CD4-positive, alpha-beta memory T cell (primary cell): ENCODE data around the gene SLC29A2. TPM values are rescaled to one million over a fixed set of nuclear protein-coding genes. Genes with fewer than 3 reads are reported as not detected.

ENCODE experiments used
- CTCF ChIA-PET: fragments of 350-600 bp; sonication (Branson Sonifier 250); formaldehyde crosslinking; loops from one replicate; lab custom pipeline; 2021; ENCODE audit warnings: inconsistent platforms; ENCODE audit not compliant: partially characterized antibody; lab: Charles Lee
- POLR2A ChIA-PET: fragments of 350-600 bp; sonication (Branson Sonifier 250); formaldehyde crosslinking; loops from one replicate; lab custom pipeline; 2021; ENCODE audit not compliant: partially characterized antibody; lab: Charles Lee
- DNase-seq, 5 donors: peaks; one replicate each; pipeline versions ENCODE4 v3.0.0 to v3.0.0-alpha.2; 2020 to 2022; ENCODE audit warnings: mixed read lengths in 1 of 5
- H3K27ac ChIP-seq: one replicate; pipeline ENCODE4 v1.7.0; 2013; ENCODE audit warnings: low read depth, low read length
- H3K27me3 ChIP-seq: 2 replicates; pipeline ENCODE4 v1.7.0; 2013; ENCODE audit warnings: mild to moderate bottlenecking, low read length, moderate library complexity; ENCODE audit not compliant: insufficient read depth
- H3K36me3 ChIP-seq: 2 replicates; pipeline ENCODE4 v1.7.0; 2013; ENCODE audit warnings: mild to moderate bottlenecking, low read length, moderate library complexity; ENCODE audit not compliant: insufficient read depth
- H3K4me1 ChIP-seq: 2 replicates; pipeline ENCODE4 v1.7.0; 2013; ENCODE audit warnings: mild to moderate bottlenecking, low read length, moderate library complexity; ENCODE audit not compliant: insufficient read depth
- H3K4me3 ChIP-seq, 2 donors: one replicate each; pipeline ENCODE4 v1.7.0; 2013; ENCODE audit warnings: low read length in 2 of 2, mild to moderate bottlenecking in 1 of 2
- H3K9me3 ChIP-seq, 2 donors: one replicate each; pipeline ENCODE4 v1.7.0; 2013; ENCODE audit warnings: low read length in 2 of 2, control low read depth in 1 of 2; ENCODE audit not compliant: control insufficient read depth in 1 of 2
- H3K27ac Mint-ChIP-seq, 7 donors: one replicate each; pipeline ENCODE4 v1.8.0; 2020 to 2021; ENCODE audit warnings: mixed read lengths in 7 of 7, mild to moderate bottlenecking in 6 of 7, inconsistent platforms in 3 of 7, moderate library complexity in 3 of 7
- H3K27me3 Mint-ChIP-seq, 2 donors: one replicate each; pipeline ENCODE4 v1.8.0; 2020 to 2021; ENCODE audit warnings: mixed read lengths in 2 of 2
- H3K36me3 Mint-ChIP-seq, 2 donors: one replicate each; pipeline ENCODE4 v1.8.0; 2020 to 2021; ENCODE audit warnings: mixed read lengths in 2 of 2, inconsistent platforms in 1 of 2, mild to moderate bottlenecking in 1 of 2
- H3K4me1 Mint-ChIP-seq, 4 donors: one replicate each; pipeline ENCODE4 v1.8.0; 2020 to 2021; ENCODE audit warnings: mixed read lengths in 4 of 4, mild to moderate bottlenecking in 1 of 4
- H3K4me3 Mint-ChIP-seq, 8 donors: one replicate each; pipeline ENCODE4 v1.8.0; 2020 to 2021; ENCODE audit warnings: mixed read lengths in 8 of 8, mild to moderate bottlenecking in 7 of 8, moderate library complexity in 6 of 8, inconsistent platforms in 3 of 8
- H3K9me3 Mint-ChIP-seq, 8 donors: one replicate each; pipeline ENCODE4 v1.8.0; 2020 to 2021; ENCODE audit warnings: mixed read lengths in 8 of 8, mild to moderate bottlenecking in 5 of 8, inconsistent platforms in 3 of 8, moderate library complexity in 1 of 8
- intact Hi-C: fragments of 100-400 bp; cut with micrococcal nuclease; formaldehyde crosslinking; loops from one replicate; pipeline ENCODE4 v1.15.1; 2023
- polyA plus RNA-seq, 2 donors: library from polyadenylated mRNA; unstranded; fragments of 300-500 nt; fragmentation: Illumina TruSeq; gene quantifications; one replicate each; pipeline ENCODE4 v1.2.3, GENCODE V29; 2021
- total RNA-seq, 2 experiments: library from RNA; stranded (reverse); gene quantifications; one replicate each; pipeline ENCODE4 v1.2.3, GENCODE V29; 2021

Gene SLC29A2
- total and polyA plus RNA-seq, 4 experiments from 2014 or later, result 0.87 to 15.5 (median 9.0) TPM

- Histone ChIP-seq H3K27ac (peak within 1 kb of the TSS; percentile 79), H3K4me3 (peak within 1 kb of the TSS; percentile 61 to 82), H3K4me1 (peaks cover 45% of the 10 kb centered on the region), H3K9me3 (no peaks in the 10 kb centered on the region), H3K27me3 (no peaks in the 10 kb centered on the region), H3K36me3 (no peaks in the 10 kb centered on the region)
- Mint-ChIP-seq H3K4me3 (peak within 1 kb of the TSS; percentile 92 to 99 (median 95)), H3K27me3 (peaks cover 1 to 4% of the 10 kb centered on the region in 2 donors), H3K9me3 (peaks cover 0 to 9% (median 0%) of the 10 kb centered on the region in 8 donors), H3K27ac (peak within 1 kb of the TSS; percentile 95 to 99 (median 98)), H3K36me3 (peaks cover 8 to 24% of the 10 kb centered on the region in 2 donors), H3K4me1 (peaks cover 31 to 58% (median 39%) of the 10 kb centered on the region in 4 donors)
- peak; percentile 82 to 90 (median 84) for DNase-seq
- intact Hi-C loops, result loop anchor here (1.0 to 5.0 kb wide), 2 partner anchors 24 to 40 kb away; partner anchors contain the start of gene SLC29A2
- POLR2A ChIA-PET, result interaction anchor here (0.6 to 3.3 kb wide), 9 partner anchors 10 to 270 kb away, joined by 3 to 31 read pairs (median 5); partner anchors contain the start of genes MRPL11, SLC29A2 and YIF1A
- CTCF ChIA-PET, result interaction anchor here (1.0 to 5.5 kb wide), 4 partner anchors 23 to 91 kb away, joined by 3 to 47 read pairs (median 3); partner anchors contain the start of genes MRPL11 and SLC29A2
Observed at GRCh38 chr11:66347425-66348276, 23.9 kb downstream of the SLC29A2 start, which contains the start of gene B4GAT1. Gene B4GAT1, minus strand, starts transcription at chr11:66347629. Its CDS starts 84 bp downstream, at chr11:66347545.

GRCh38 chr11:66346476-66347424, 24.8 kb downstream of the SLC29A2 start:
- intact Hi-C loops, result loop anchor here (5.0 kb wide), 1 partner anchor 41 kb away; no protein-coding TSS in a partner anchor
- Histone ChIP-seq H3K4me1 (peaks cover 45% of the 10 kb centered on the region), H3K36me3 (peaks cover 2% of the 10 kb centered on the region), H3K9me3 (no peaks in the 10 kb centered on the region), H3K4me3 (peak overlapping the region; percentile 61 to 82), H3K27me3 (no peaks in the 10 kb centered on the region), H3K27ac (peak overlapping the region; percentile 79)
- Mint-ChIP-seq H3K4me3 (peak overlapping the region; percentile 65 to 99 (median 94)), H3K4me1 (peaks cover 31 to 58% (median 38%) of the 10 kb centered on the region in 4 donors), H3K9me3 (peaks cover 0 to 9% (median 0%) of the 10 kb centered on the region in 8 donors), H3K36me3 (peaks cover 14 to 30% of the 10 kb centered on the region in 2 donors), H3K27ac (peak overlapping the region; percentile 95 to 99 (median 98)), H3K27me3 (peaks cover 1 to 4% of the 10 kb centered on the region in 2 donors)
- no peak for DNase-seq
- ChIA-PET CTCF (interaction anchor here (1.0 to 5.5 kb wide), 3 partner anchors 34 to 92 kb away, joined by 3 to 47 read pairs (median 3); partner anchors contain the start of gene MRPL11), POLR2A (interaction anchor here (0.6 to 3.3 kb wide), 7 partner anchors 14 to 271 kb away, joined by 3 to 31 read pairs (median 5); partner anchors contain the start of genes SLC29A2 and YIF1A)

- Mint-ChIP-seq H3K27me3 (peaks cover 1 to 4% of the 10 kb centered on the region in 2 donors), H3K27ac (peak overlapping the region; percentile 95 to 99 (median 98)), H3K4me3 (peak overlapping the region; percentile 90 to 99 (median 97)), H3K36me3 (peaks cover 20 to 41% of the 10 kb centered on the region in 2 donors), H3K4me1 (peaks cover 31 to 62% (median 41%) of the 10 kb centered on the region in 4 donors), H3K9me3 (peaks cover 0 to 11% (median 0%) of the 10 kb centered on the region in 8 donors)
- no peaks in the 10 kb centered on the region for H3K27me3 ChIP-seq
- H3K9me3 ChIP-seq, result no peaks in the 10 kb centered on the region
- CTCF ChIA-PET, result interaction anchor here (0.6 to 5.5 kb wide), 7 partner anchors 18 to 576 kb away, joined by 3 to 47 read pairs (median 7); partner anchors contain the start of gene SLC29A2
- H3K27ac ChIP-seq, result peak overlapping the region; percentile 84
- peak overlapping the region; percentile 79 to 99 for H3K4me3 ChIP-seq
- POLR2A ChIA-PET, result interaction anchor here (0.7 to 2.3 kb wide), 12 partner anchors 10 to 498 kb away, joined by 3 to 37 read pairs (median 4); partner anchors contain the start of genes CCDC85B, RAB1B, RCE1 and RIN1
- peaks cover 17% of the 10 kb centered on the region for H3K36me3 ChIP-seq
- intact Hi-C loops, result loop anchor here (1.0 to 5.0 kb wide), 4 partner anchors 28 to 498 kb away; partner anchors contain the start of gene RCE1
- no peak for DNase-seq
- peaks cover 45% of the 10 kb centered on the region for H3K4me1 ChIP-seq
Observed at GRCh38 chr11:66345316-66345649, 26.3 kb downstream of the SLC29A2 start.

- Histone ChIP-seq H3K27ac (peak within 1 kb of the TSS; percentile 84), H3K9me3 (no peaks in the 10 kb centered on the region), H3K36me3 (peaks cover 23% of the 10 kb centered on the region), H3K27me3 (no peaks in the 10 kb centered on the region), H3K4me3 (peak within 1 kb of the TSS; percentile 79 to 99), H3K4me1 (peaks cover 45% of the 10 kb centered on the region)
- peak within 1 kb of the TSS; percentile 90 to 99 (median 97) for H3K4me3 Mint-ChIP-seq
- H3K36me3 Mint-ChIP-seq, result peaks cover 20 to 44% of the 10 kb centered on the region in 2 donors
- peaks cover 31 to 62% (median 41%) of the 10 kb centered on the region in 4 donors for H3K4me1 Mint-ChIP-seq
- CTCF ChIA-PET, result interaction anchor here (0.6 to 5.5 kb wide), 9 partner anchors 9 to 575 kb away, joined by 3 to 47 read pairs (median 3); partner anchors contain the start of genes RIN1 and SLC29A2
- intact Hi-C loops, result loop anchor here (1.0 to 5.0 kb wide), 4 partner anchors 28 to 499 kb away; partner anchors contain the start of gene RCE1
- H3K9me3 Mint-ChIP-seq, result peaks cover 0 to 11% (median 0%) of the 10 kb centered on the region in 8 donors
- POLR2A ChIA-PET, result interaction anchor here (0.7 to 2.3 kb wide), 14 partner anchors 9 to 633 kb away, joined by 3 to 37 read pairs (median 3); partner anchors contain the start of genes CCDC85B, KAT5, RAB1B and RCE1
- H3K27me3 Mint-ChIP-seq, result peaks cover 1 to 4% of the 10 kb centered on the region in 2 donors
- peak; percentile 92 to 99 (median 93) for DNase-seq
- H3K27ac Mint-ChIP-seq, result peak within 1 kb of the TSS; percentile 95 to 99 (median 98)
Observed at GRCh38 chr11:66344550-66345315, 26.8 kb downstream of the SLC29A2 start, which contains the start of gene BRMS1. Gene BRMS1, minus strand, starts transcription at chr11:66345104. Its CDS starts 2,870 bp downstream, at chr11:66342234.

GRCh38 chr11:66343176-66343575, 28.4 kb downstream of the SLC29A2 start:
- intact Hi-C loops, result no loop called here

More at GRCh38 chr11:66343176-66343575, 28.4 kb downstream of the SLC29A2 start:
- POLR2A ChIA-PET, result no interaction called here
- H3K4me3 ChIP-seq, result no peak overlapping the region
- H3K9me3 Mint-ChIP-seq, result peaks cover 0 to 9% (median 0%) of the 10 kb centered on the region in 8 donors
- no peak for DNase-seq
- peaks cover 42% of the 10 kb centered on the region for H3K4me1 ChIP-seq
- H3K27me3 Mint-ChIP-seq, result peaks cover 1 to 4% of the 10 kb centered on the region in 2 donors
- H3K27ac ChIP-seq, result no peak overlapping the region
- peak overlapping the region in 6 of 7 donors; percentile 69 to 99 (median 90) for H3K27ac Mint-ChIP-seq
- peak overlapping the region; percentile 64 to 99 (median 97) for H3K4me3 Mint-ChIP-seq
- H3K27me3 ChIP-seq, result no peaks in the 10 kb centered on the region
- CTCF ChIA-PET, result interaction anchor here (2.1 to 5.5 kb wide), 3 partner anchors 31 to 46 kb away, joined by 10 to 47 read pairs (median 16); no protein-coding TSS in a partner anchor
- peaks cover 31% of the 10 kb centered on the region for H3K36me3 ChIP-seq
- peaks cover 24 to 58% (median 34%) of the 10 kb centered on the region in 4 donors for H3K4me1 Mint-ChIP-seq
- no peaks in the 10 kb centered on the region for H3K9me3 ChIP-seq
- H3K36me3 Mint-ChIP-seq, result peaks cover 29 to 54% of the 10 kb centered on the region in 2 donors
